ENCODE data around the gene TCF12. TPM values are rescaled to one million over a fixed set of nuclear protein-coding genes. Genes with fewer than 3 reads are reported as not detected.

Gene TCF12
- polyA plus RNA-seq, 1 donor (not counting 4 experiments of a cell fraction or from before 2014, with no cell fraction given): 48.3 TPM

GRCh38 chr15:56996746-56997470, 78.5 kb downstream of the TCF12 start:
- Histone ChIP-seq H3K4me1 (ENCODE audit: control insufficient read depth, extremely low read depth, insufficient read depth, low read length) (no peaks in the 10 kb centered on the region), H3K79me2 (ENCODE audit: control insufficient read depth, insufficient read depth, low read length) (peaks cover 33% of the 10 kb centered on the region), H3K4me2 (ENCODE audit: control insufficient read depth, extremely low read depth, insufficient read depth, low read depth, low read length) (no peak overlapping the region), H3K9ac (ENCODE audit: control insufficient read depth, extremely low read depth, insufficient read depth, low read length) (no peak overlapping the region), H2AFZ (ENCODE audit: control insufficient read depth, low read length) (no peak overlapping the region), H3K9me3 (ENCODE audit: control insufficient read depth, low read depth, low read length) (no peaks in the 10 kb centered on the region), H4K20me1 (ENCODE audit: control insufficient read depth, extremely low read depth, insufficient read depth, low read length) (no peaks in the 10 kb centered on the region), H3K9me1 (ENCODE audit: control insufficient read depth, extremely low read depth, insufficient read depth, low read length) (no peaks in the 10 kb centered on the region), H3K27me3 (ENCODE audit: control insufficient read depth, extremely low read depth, insufficient read depth, low read length) (no peaks in the 10 kb centered on the region), H3K27ac (ENCODE audit: control insufficient read depth, insufficient read depth, low read length) (no peak overlapping the region), H3K4me3 (ENCODE audit: control insufficient read depth in 2 of 3, extremely low read depth in 1 of 3, insufficient read depth in 2 of 3, low read depth in 1 of 3, low read length in 3 of 3) (no peak overlapping the region), H3K36me3 (ENCODE audit: control insufficient read depth in 2 of 2, extremely low read depth in 1 of 2, insufficient read depth in 2 of 2, low read length in 2 of 2) (peaks cover 0 to 2% of the 10 kb centered on the region in 2 experiments)
- TF ChIP-seq CTCF (optimal IDR thresholded peaks at IDR 0.05 in 1 of 3, IDR thresholded peaks at IDR 0.05 in 1 of 3, conservative IDR thresholded peaks at IDR 0.05 in 1 of 3; ENCODE audit: extremely low read depth in 1 of 3, insufficient read depth in 2 of 3, low read length in 3 of 3): no peak
- no peak for TF ChIP-seq EZH2 (IDR thresholded peaks at IDR 0.05; ENCODE audit: low read length)
- dilution Hi-C loops (cut with MboI; ENCODE audit: extremely low pct_ligation_motif_present, low sequenced_read_pairs): no loop called here
- FAIRE-seq (no peak), DNase-seq (ENCODE audit: low read depth, low spot score) (no peak)

- no peak overlapping the region for H3K4me2 ChIP-seq (ENCODE audit: control insufficient read depth, extremely low read depth, insufficient read depth, low read depth, low read length)
- H3K79me2 ChIP-seq (ENCODE audit: control insufficient read depth, insufficient read depth, low read length): peaks cover 34% of the 10 kb centered on the region
- TF ChIP-seq EZH2 (IDR thresholded peaks at IDR 0.05; ENCODE audit: low read length) (no peak), CTCF (optimal IDR thresholded peaks at IDR 0.05 in 1 of 3, IDR thresholded peaks at IDR 0.05 in 1 of 3, conservative IDR thresholded peaks at IDR 0.05 in 1 of 3; ENCODE audit: extremely low read depth in 1 of 3, insufficient read depth in 2 of 3, low read length in 3 of 3) (no peak)
- no peaks in the 10 kb centered on the region for H3K36me3 ChIP-seq (ENCODE audit: control insufficient read depth in 2 of 2, extremely low read depth in 1 of 2, insufficient read depth in 2 of 2, low read length in 2 of 2)
- dilution Hi-C loops (cut with MboI; ENCODE audit: extremely low pct_ligation_motif_present, low sequenced_read_pairs): no loop called here
- no peaks in the 10 kb centered on the region for H3K9me3 ChIP-seq (ENCODE audit: control insufficient read depth, low read depth, low read length)
- H4K20me1 ChIP-seq (ENCODE audit: control insufficient read depth, extremely low read depth, insufficient read depth, low read length): no peaks in the 10 kb centered on the region
- no peaks in the 10 kb centered on the region for H3K27me3 ChIP-seq (ENCODE audit: control insufficient read depth, extremely low read depth, insufficient read depth, low read length)
- no peaks in the 10 kb centered on the region for H3K4me1 ChIP-seq (ENCODE audit: control insufficient read depth, extremely low read depth, insufficient read depth, low read length)
- no peak overlapping the region for H3K27ac ChIP-seq (ENCODE audit: control insufficient read depth, insufficient read depth, low read length)
- H2AFZ ChIP-seq (ENCODE audit: control insufficient read depth, low read length): no peak overlapping the region
- no peaks in the 10 kb centered on the region for H3K9me1 ChIP-seq (ENCODE audit: control insufficient read depth, extremely low read depth, insufficient read depth, low read length)
- DNase-seq (ENCODE audit: low read depth, low spot score) (no peak), FAIRE-seq (no peak)
- no peak overlapping the region for H3K4me3 ChIP-seq (ENCODE audit: control insufficient read depth in 2 of 3, extremely low read depth in 1 of 3, insufficient read depth in 2 of 3, low read depth in 1 of 3, low read length in 3 of 3)
- H3K9ac ChIP-seq (ENCODE audit: control insufficient read depth, extremely low read depth, insufficient read depth, low read length): no peak overlapping the region
Measured at GRCh38 chr15:57003418-57003817, 85.0 kb downstream of the TCF12 start.

All from keratinocyte (primary cell).